Spinal cord (tissue), 10 donors: ENCODE data around the gene BATF3. TPM values are rescaled to one million over a fixed set of nuclear protein-coding genes. Genes with fewer than 3 reads are reported as not detected.

Source experiments
- DNase-seq, 6 donors: peaks; one replicate each; pipeline versions ENCODE4 v3.0.0 to v3.0.0-alpha.2; 2013 to 2015; ENCODE audit warnings: low spot score in 6 of 6, low read depth in 4 of 6
- H3K27ac ChIP-seq: one replicate; pipeline ENCODE4 v1.5.1; 2013; ENCODE audit warnings: low read depth, low read length, control low read depth
- H3K27me3 ChIP-seq: one replicate; pipeline ENCODE4 v1.6.1; 2013; ENCODE audit warnings: low read length; ENCODE audit not compliant: control insufficient read depth, insufficient read depth
- H3K36me3 ChIP-seq: one replicate; pipeline ENCODE4 v1.6.1; 2013; ENCODE audit warnings: low read length; ENCODE audit not compliant: control insufficient read depth, insufficient read depth
- H3K4me1 ChIP-seq: one replicate; pipeline ENCODE4 v1.6.1; 2013; ENCODE audit warnings: low read length; ENCODE audit not compliant: control insufficient read depth, insufficient read depth
- H3K4me3 ChIP-seq: one replicate; pipeline ENCODE4 v1.5.1; 2013; ENCODE audit warnings: low read depth, low read length, control low read depth
- H3K9me3 ChIP-seq: one replicate; pipeline ENCODE4 v1.6.1; 2013; ENCODE audit warnings: low read length; ENCODE audit not compliant: control insufficient read depth, insufficient read depth
- WGBS: methylation state at CpG from one replicate; pipeline ENCODE4 v1.1.5; 2013; ENCODE audit warnings: missing lambda C conversion rate; ENCODE audit not compliant: insufficient coverage; 5-methylcytosine and 5-hydroxymethylcytosine counted together
- polyA plus RNA-seq, 2 donors: library from polyadenylated mRNA; unstranded; fragments of 120-200 nt; gene quantifications; one replicate each; pipeline ENCODE4 v1.2.1, GENCODE V29; 2013; ENCODE audit not compliant: insufficient read length in 2 of 2
- total RNA-seq, 2 donors: library from RNA; depleted of rRNA in 1 of 2; stranded (reverse); fragments of 120-200 nt in 1 of 2; fragments of >200 nt in 1 of 2; gene quantifications; one replicate each; pipeline versions ENCODE4 v1.2.3 to v1.2.4, GENCODE V29; 2013 to 2014
- donor health status: healthy.

BATF3 gene
- total and polyA plus RNA-seq, 4 donors: 2.7 to 7.2 (median 3.5) TPM

DNA sequence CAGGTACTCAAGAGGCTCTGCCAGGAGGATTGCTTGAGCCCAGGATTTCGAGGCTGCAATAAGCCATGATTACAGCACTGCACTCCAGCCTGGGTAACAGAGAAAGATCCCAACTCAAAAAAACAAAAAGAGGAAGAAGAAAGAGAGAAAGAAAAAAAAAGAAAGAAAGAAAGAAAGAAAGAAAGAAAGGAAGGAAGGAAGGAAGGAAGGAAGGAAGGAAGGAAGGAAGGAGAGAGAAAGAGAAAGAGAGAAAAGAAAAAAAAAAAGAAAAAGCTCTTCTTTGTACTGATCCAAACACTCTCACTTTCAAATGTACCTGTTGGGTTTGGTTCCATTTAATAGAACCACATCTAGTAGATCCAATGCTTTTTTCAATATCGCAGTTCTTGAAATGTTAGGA, 11.8 kb downstream of the BATF3 start:
- WGBS: 80% methylated on average over 1 of the region's 2 CpGs
- Histone ChIP-seq H3K27me3 (peaks cover 3% of the 10 kb centered on the region), H3K36me3 (no peaks in the 10 kb centered on the region), H3K27ac (no peak overlapping the region), H3K4me1 (no peaks in the 10 kb centered on the region), H3K9me3 (no peaks in the 10 kb centered on the region), H3K4me3 (no peak overlapping the region)
- DNase-seq: no peak

DNA sequence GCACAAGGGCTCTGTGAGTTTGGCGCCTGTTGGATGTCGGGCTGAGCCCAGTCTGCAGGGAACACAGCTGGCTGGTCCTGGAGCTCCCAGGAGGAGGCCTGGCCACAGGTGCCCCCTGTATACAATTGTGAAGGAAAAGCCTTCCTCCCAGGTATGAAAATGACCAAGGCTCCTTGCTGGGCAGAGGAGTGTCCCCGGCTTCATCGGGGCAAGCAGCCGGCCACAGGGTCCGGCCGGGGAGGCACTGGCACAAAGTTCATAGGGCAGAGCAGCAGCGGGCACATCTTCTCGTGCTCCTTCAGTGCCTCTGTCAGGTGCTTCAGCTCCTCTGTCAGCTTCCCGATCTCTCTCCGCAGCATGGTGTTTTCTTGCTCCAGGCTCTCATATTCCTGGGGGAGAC, 13.0 kb downstream of the BATF3 start:
- DNase-seq: no peak
- peaks cover 3% of the 10 kb centered on the region for H3K27me3 ChIP-seq
- H3K27ac ChIP-seq: no peak overlapping the region
- no peaks in the 10 kb centered on the region for H3K4me1 ChIP-seq
- no peaks in the 10 kb centered on the region for H3K9me3 ChIP-seq
- 95% methylated on average over 11 of the region's 11 CpGs for WGBS
- H3K36me3 ChIP-seq: no peaks in the 10 kb centered on the region
- H3K4me3 ChIP-seq: no peak overlapping the region

DNA sequence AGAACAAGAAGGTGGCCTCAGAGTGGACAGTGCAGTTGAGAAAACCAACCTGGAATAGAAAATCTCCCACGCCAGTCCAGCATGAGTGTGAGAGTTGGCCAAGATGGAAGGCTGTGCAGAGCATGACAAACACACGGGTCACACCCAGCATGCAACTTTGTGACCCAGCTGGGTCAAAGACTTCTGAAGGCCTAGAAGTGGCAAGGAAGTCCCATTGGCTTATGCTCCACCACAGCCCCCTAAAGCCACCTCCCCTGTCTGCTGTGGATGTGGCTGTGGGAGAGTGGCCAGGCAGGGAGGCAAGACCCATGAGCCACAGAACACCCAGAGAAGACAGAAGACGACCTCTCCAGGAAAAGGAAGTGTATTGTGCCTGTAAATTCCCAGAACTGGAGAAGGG, 13.6 kb downstream of the BATF3 start:
- H3K4me1 ChIP-seq: no peaks in the 10 kb centered on the region
- no peaks in the 10 kb centered on the region for H3K9me3 ChIP-seq
- H3K27ac ChIP-seq: no peak overlapping the region
- no peaks in the 10 kb centered on the region for H3K36me3 ChIP-seq
- peaks cover 3% of the 10 kb centered on the region for H3K27me3 ChIP-seq
- DNase-seq: no peak
- H3K4me3 ChIP-seq: no peak overlapping the region
- WGBS: 92% methylated on average over 2 of the region's 3 CpGs

DNA sequence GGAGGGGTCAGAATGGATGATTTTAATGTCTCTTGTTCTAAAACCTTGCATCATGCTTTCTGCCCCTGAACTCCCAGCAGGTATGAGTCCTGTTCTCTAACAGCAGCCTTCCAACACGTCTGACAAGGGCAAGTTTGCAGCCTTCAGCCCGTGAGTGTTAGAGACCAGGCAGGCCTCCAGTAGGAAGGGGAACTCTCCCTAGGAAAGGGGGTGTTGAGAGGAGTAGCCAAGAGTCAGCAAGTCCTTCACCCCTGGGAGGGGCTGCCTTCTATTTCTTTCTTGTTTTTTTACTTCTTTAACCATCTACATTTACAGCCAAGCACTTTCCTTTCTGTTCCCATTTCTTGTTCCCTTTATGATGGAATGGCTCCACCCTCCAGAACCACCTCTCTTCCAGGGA, 14.2 kb downstream of the BATF3 start:
- WGBS: 70% methylated on average over 2 of the region's 2 CpGs
- Histone ChIP-seq H3K4me1 (no peaks in the 10 kb centered on the region), H3K27ac (no peak overlapping the region), H3K36me3 (no peaks in the 10 kb centered on the region), H3K27me3 (peaks cover 3% of the 10 kb centered on the region), H3K9me3 (no peaks in the 10 kb centered on the region), H3K4me3 (no peak overlapping the region)
- no peak for DNase-seq

DNA sequence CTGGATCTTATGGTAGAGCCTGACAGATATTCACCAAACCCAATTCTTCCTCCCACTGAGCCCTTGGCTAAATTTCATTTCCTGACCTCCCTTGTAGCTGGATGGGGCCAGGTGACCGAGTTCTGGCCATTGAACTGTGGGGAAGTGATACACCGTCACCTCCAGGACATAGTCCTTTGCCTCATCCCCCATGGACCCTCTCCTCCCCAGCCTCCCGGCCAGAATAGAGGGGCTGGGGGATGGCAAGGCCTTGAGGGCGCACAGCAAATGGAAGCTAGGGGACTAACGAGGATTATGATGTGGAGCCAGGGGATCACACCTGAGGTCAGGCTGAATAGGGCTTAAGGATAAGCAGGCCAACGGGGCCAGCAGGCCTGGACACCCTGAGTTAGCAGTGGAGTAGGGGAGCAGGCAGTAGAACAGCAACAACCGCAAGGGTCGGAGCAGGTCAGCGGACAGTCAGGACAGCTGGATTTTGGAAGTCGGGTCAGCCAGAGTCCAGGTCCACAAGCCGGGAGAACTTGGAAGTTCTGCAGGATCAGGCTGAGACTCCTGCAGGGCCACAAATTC, 15.0 kb downstream of the BATF3 start:
- Histone ChIP-seq H3K27ac (no peak overlapping the region), H3K9me3 (no peaks in the 10 kb centered on the region), H3K4me1 (no peaks in the 10 kb centered on the region), H3K27me3 (peaks cover 3% of the 10 kb centered on the region), H3K36me3 (no peaks in the 10 kb centered on the region), H3K4me3 (no peak overlapping the region)
- DNase-seq: no peak
- WGBS: 84% methylated on average over 8 of the region's 11 CpGs

DNA sequence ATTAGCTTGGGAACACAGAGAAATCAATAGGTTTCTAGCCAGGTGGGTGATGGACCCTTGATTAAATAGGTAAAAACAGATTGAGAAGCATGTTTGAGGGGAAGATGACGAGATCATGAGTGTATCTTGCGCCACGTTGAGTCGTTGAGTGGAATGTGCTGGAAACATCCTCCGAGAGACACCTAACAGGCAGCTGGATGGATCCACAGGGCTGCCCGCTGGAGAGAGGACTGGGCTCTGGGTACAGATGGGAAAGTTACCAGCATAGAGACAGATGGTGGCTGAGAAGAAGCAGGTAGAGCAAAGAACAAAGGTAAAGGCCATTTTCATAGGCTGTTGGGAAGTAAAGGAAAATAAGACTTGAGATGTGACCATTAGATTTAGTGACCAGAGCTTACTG, 15.6 kb downstream of the BATF3 start:
- WGBS: 97% methylated on average over 6 of the region's 6 CpGs
- H3K9me3 ChIP-seq: no peaks in the 10 kb centered on the region
- no peak overlapping the region for H3K27ac ChIP-seq
- DNase-seq: no peak
- H3K36me3 ChIP-seq: no peaks in the 10 kb centered on the region
- H3K4me3 ChIP-seq: no peak overlapping the region
- peaks cover 3% of the 10 kb centered on the region for H3K27me3 ChIP-seq
- H3K4me1 ChIP-seq: no peaks in the 10 kb centered on the region

DNA sequence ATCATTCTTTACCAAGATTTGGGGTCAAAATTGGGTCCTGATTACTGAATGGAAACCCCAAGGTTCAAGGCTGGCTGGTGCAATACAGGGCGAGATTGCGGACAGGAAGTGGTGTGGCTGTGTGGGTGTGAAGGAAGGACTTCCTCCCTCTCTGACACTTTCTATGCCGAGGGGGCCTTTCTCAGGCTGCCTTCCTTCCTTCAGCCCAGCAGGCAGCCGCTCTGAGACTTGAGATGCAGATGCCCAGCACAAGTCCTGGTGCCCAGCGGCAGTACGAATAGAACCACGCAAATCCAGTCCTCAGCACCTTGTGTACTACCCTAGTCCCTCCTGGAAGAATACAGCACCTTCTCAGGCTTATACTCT, 16.3 kb downstream of the BATF3 start:
- DNase-seq: no peak
- H3K36me3 ChIP-seq: no peaks in the 10 kb centered on the region
- no peak overlapping the region for H3K4me3 ChIP-seq
- 49% methylated on average over 5 of the region's 7 CpGs for WGBS
- peaks cover 3% of the 10 kb centered on the region for H3K27me3 ChIP-seq
- no peaks in the 10 kb centered on the region for H3K4me1 ChIP-seq
- no peak overlapping the region for H3K27ac ChIP-seq
- no peaks in the 10 kb centered on the region for H3K9me3 ChIP-seq

DNA sequence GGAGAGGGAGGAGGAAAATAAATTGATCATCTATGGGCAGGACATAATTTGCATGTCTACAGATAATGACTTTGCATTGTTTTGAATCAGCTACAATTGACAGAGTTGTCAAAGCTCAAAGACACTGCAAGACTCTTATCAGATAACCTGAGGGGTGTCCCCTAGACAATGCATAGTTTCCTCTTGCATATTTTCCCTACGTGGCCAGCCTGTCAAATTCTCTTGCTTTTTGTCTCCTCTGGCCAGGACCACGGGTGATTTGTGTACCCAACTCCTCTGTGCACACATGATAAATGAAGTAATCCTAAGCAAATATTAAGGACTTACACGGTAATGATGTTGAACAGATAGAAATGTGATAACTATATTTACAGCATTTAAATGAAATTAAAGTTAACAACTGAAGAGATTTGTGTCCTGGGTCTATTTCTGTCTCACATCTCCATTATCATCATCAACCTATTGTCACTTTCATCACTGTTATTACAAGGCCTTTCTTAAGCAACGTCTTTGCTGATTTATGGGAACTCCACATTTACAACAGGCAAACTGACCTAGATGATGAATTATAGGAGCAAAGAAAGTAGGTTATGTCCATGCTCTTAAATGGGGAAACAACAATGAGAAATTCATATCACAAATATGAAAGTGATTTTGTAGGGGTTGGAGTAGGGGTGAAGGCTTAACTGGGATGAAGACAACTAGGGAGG, 18.8 kb downstream of the BATF3 start:
- Histone ChIP-seq H3K9me3 (no peaks in the 10 kb centered on the region), H3K27ac (no peak overlapping the region), H3K36me3 (no peaks in the 10 kb centered on the region), H3K27me3 (peaks cover 3% of the 10 kb centered on the region), H3K4me3 (no peak overlapping the region), H3K4me1 (peaks cover 4% of the 10 kb centered on the region)
- no CpG with 5 or more reads among the region's 4 CpGs for WGBS
- DNase-seq: no peak

DNA sequence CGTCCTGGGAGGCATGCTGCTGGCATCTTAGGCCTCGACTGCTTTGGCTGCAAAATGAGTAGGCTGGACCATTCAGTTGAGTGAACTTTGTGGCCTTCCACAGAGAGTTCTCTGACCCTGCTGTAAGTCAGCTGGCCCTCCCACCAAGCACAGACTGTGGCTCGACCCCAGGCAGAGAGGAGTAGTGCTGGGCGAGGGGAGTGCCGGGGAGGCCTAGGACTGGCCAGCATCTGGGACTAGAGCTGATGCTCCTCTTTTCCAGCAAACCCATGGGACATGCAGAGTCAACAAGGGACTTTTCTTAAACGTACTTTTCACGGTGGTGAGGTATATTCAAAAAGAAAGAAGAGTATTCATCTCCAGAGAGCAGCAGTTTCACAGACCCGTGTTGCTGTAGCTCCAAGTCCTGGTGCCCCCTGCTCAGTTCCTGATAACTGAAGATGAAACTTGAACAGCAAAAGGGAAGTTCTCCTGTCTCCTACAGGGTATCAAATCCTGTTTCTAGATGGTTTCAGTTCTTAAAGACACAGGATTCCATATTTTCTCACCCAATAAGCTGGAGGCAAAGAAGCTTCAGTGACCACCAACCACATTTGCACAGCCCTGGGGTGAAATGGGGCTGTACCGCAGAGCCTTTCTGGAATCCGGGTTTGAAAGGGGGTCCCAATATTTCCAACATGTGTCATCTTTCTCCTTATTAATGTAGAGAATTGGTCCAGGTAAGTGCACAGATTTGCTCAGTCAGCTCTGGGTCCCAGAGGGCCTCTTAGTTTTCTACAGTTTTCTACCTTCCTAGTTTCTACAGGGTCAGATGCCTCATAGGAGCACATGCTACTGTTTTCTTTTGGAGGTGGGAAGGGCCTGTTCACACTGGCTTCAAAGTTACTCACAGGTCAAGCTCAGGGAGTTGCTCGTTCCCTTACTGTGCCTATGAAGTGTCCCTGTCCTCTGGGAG, 20.9 kb downstream of the BATF3 start:
- 69% methylated on average over 6 of the region's 11 CpGs for WGBS
- Histone ChIP-seq H3K4me1 (peaks cover 4% of the 10 kb centered on the region), H3K27ac (no peak overlapping the region), H3K4me3 (no peak overlapping the region), H3K9me3 (no peaks in the 10 kb centered on the region), H3K27me3 (peaks cover 2% of the 10 kb centered on the region), H3K36me3 (no peaks in the 10 kb centered on the region)
- no peak for DNase-seq
